Gastroesophageal sphincter (tissue), 4 donors: ENCODE data around the gene CNKSR1. TPM values are rescaled to one million over a fixed set of nuclear protein-coding genes. Genes with fewer than 3 reads are reported as not detected.
A peak's percentile ranks its signal among the peaks of the same experiment; 100 is the strongest.

ENCODE experiments used
- ATAC-seq: fragments of 150-250 bp; one replicate; pipeline ENCODE4 v1.9.1; 2016; ENCODE audit warnings: mild to moderate bottlenecking, moderate library complexity
- H3K27ac ChIP-seq, 4 donors: fragments of 200-600 bp; sonication (generic) in 3 of 4; 1 replicate in 3 of 4; 2 replicates in 1 of 4; pipeline ENCODE4 v1.5.1; 2016 to 2019
- H3K27me3 ChIP-seq: fragments of 200-600 bp; sonication (generic); one replicate; pipeline ENCODE4 v1.5.1; 2019
- H3K36me3 ChIP-seq, 2 donors: fragments of 200-600 bp; sonication (generic); one replicate each; pipeline ENCODE4 v1.5.1; 2019; ENCODE audit warnings: control low read depth in 1 of 2
- H3K4me1 ChIP-seq, 3 donors: fragments of 200-600 bp; sonication (generic); 1 replicate in 2 of 3; 2 replicates in 1 of 3; pipeline ENCODE4 v1.5.1; 2016 to 2019; ENCODE audit warnings: control low read depth in 2 of 3
- H3K4me3 ChIP-seq, 2 donors: fragments of 200-600 bp; sonication (generic); one replicate each; pipeline ENCODE4 v1.5.1; 2019; ENCODE audit warnings: mild to moderate bottlenecking in 1 of 2, moderate library complexity in 1 of 2
- H3K9me3 ChIP-seq, 3 donors: fragments of 200-600 bp; sonication (generic); one replicate each; pipeline ENCODE4 v1.5.1; 2017 to 2019; ENCODE audit warnings: control low read depth in 2 of 3
- CTCF ChIP-seq, 4 experiments: fragments of 200-600 bp in 2 of 4; fragments of 450-650 bp in 2 of 4; sonication (generic) in 1 of 4; IDR thresholded peaks; one replicate each; pipeline ENCODE4 v1.5.1; 2017 to 2019; ENCODE audit warnings: antibody characterized with exemption in 4 of 4, mild to moderate bottlenecking in 2 of 4, moderate library complexity in 2 of 4
- EP300 ChIP-seq: sonication (generic); formaldehyde crosslinking; IDR thresholded peaks from one replicate; pipeline ENCODE4 v1.6.1; 2017; ENCODE audit warnings: antibody characterized with exemption, mild to moderate bottlenecking
- POLR2A ChIP-seq, 2 donors: fragments of 450-650 bp; IDR thresholded peaks; one replicate each; pipeline ENCODE4 v1.6.1; 2017; ENCODE audit warnings: antibody characterized with exemption in 2 of 2, mild to moderate bottlenecking in 2 of 2, moderate library complexity in 1 of 2
- POLR2AphosphoS5 ChIP-seq: sonication (generic); formaldehyde crosslinking; IDR thresholded peaks from one replicate; pipeline ENCODE4 v1.6.1; 2017; ENCODE audit warnings: antibody characterized with exemption
- WGBS, 2 donors: methylation state at CpG; one replicate each; pipeline ENCODE4 v1.1.5; 2018; ENCODE audit warnings: low coverage in 1 of 2; 5-methylcytosine and 5-hydroxymethylcytosine counted together
- total RNA-seq, 4 donors: library from RNA; depleted of rRNA; stranded (reverse); fragments of >200 nt; gene quantifications; one replicate each; pipeline ENCODE4 v1.1.0, GENCODE V29; 2016

Gene CNKSR1
- total RNA-seq, 4 donors from 2014 or later = 0.81 to 1.7 (median 1.1) TPM; not detected in 1

- H3K9me3 ChIP-seq = no peaks in the 10 kb centered on the region
- no peaks in the 10 kb centered on the region for H3K4me1 ChIP-seq
- H3K4me3 ChIP-seq = no peak overlapping the region
- no peaks in the 10 kb centered on the region for H3K27me3 ChIP-seq
- H3K36me3 ChIP-seq = no peaks in the 10 kb centered on the region
- 100% methylated on average over 1 to 3 of the region's 3 CpGs for WGBS, 2 donors
- ATAC-seq = no peak
- TF ChIP-seq POLR2A (IDR thresholded peaks at IDR 0.05) = no peak
- no peak overlapping the region for H3K27ac ChIP-seq
These were observed 42.8 kb upstream of the CNKSR1 start for GRCh38 chr1:26134466-26134865.

GRCh38 chr1:26138974-26139558 is 38.2 kb upstream of the CNKSR1 start:
- Histone ChIP-seq H3K27ac (no peak overlapping the region), H3K4me1 (no peaks in the 10 kb centered on the region), H3K9me3 (no peaks in the 10 kb centered on the region), H3K4me3 (no peak overlapping the region), H3K27me3 (no peaks in the 10 kb centered on the region), H3K36me3 (no peaks in the 10 kb centered on the region)
- WGBS, 2 donors = 51 to 70% methylated on average over 3 of the region's 3 CpGs
- no peak for ATAC-seq
- TF ChIP-seq POLR2AphosphoS5 = no peak
- TF ChIP-seq EP300 = no peak
- no peak for TF ChIP-seq POLR2A (IDR thresholded peaks at IDR 0.05)
- no peak for TF ChIP-seq CTCF (IDR thresholded peaks at IDR 0.05)

- no peaks in the 10 kb centered on the region for H3K9me3 ChIP-seq
- H3K36me3 ChIP-seq = no peaks in the 10 kb centered on the region
- 67 to 74% methylated on average over 3 of the region's 8 CpGs for WGBS, 2 donors
- peaks cover 14% of the 10 kb centered on the region for H3K27me3 ChIP-seq
- ATAC-seq = no peak
- H3K27ac ChIP-seq = no peak overlapping the region
- H3K4me1 ChIP-seq = peaks cover 0 to 8% (median 0%) of the 10 kb centered on the region in 3 donors
- no peak overlapping the region for H3K4me3 ChIP-seq
- TF ChIP-seq POLR2A (IDR thresholded peaks at IDR 0.05) (no peak), CTCF (IDR thresholded peaks at IDR 0.05) (no peak), EP300 (no peak), POLR2AphosphoS5 (no peak)
These were observed 35.1 kb upstream of the CNKSR1 start for GRCh38 chr1:26142159-26142558.

- Histone ChIP-seq H3K36me3 (no peaks in the 10 kb centered on the region), H3K4me1 (peaks cover 0 to 8% (median 0%) of the 10 kb centered on the region in 3 donors), H3K9me3 (no peaks in the 10 kb centered on the region), H3K27me3 (peaks cover 25% of the 10 kb centered on the region), H3K4me3 (no peak overlapping the region), H3K27ac (no peak overlapping the region)
- 7 to 14% methylated on average over 5 to 14 of the region's 19 CpGs for WGBS, 2 donors
- ATAC-seq = peak; percentile 87
- TF ChIP-seq CTCF (IDR thresholded peaks at IDR 0.05) (peak; percentile 60 to 81 (median 80)), EP300 (no peak), POLR2AphosphoS5 (no peak)
These were observed 32.0 kb upstream of the CNKSR1 start for GRCh38 chr1:26145041-26145959.

GRCh38 chr1:26145960-26146294 is 31.4 kb upstream of the CNKSR1 start:
- 40% methylated on average over 1 of the region's 6 CpGs; no CpG with 5 or more reads in 1 of the 2 donors for WGBS, 2 donors
- Histone ChIP-seq H3K36me3 (no peaks in the 10 kb centered on the region), H3K4me1 (peaks cover 0 to 8% (median 0%) of the 10 kb centered on the region in 3 donors), H3K9me3 (no peaks in the 10 kb centered on the region), H3K27ac (no peak overlapping the region), H3K4me3 (no peak overlapping the region), H3K27me3 (peaks cover 31% of the 10 kb centered on the region)
- ATAC-seq = no peak
- TF ChIP-seq CTCF (IDR thresholded peaks at IDR 0.05) (no peak), EP300 (no peak)
